H9 (cell line): ENCODE measurements around the gene ELF1. TPM values are rescaled to one million over a fixed set of nuclear protein-coding genes. Genes with fewer than 3 reads are reported as not detected.

Experiments used
- DNase-seq: peaks from one replicate; pipeline ENCODE4 v3.0.0-alpha.2; 2017
- H2AFZ ChIP-seq: one replicate; pipeline ENCODE4 v1.6.1; 2013; ENCODE audit warnings: mild to moderate bottlenecking, low read length, control low read depth, moderate library complexity
- H2AK5ac ChIP-seq: 2 replicates; pipeline ENCODE4 v1.6.1; 2013; ENCODE audit warnings: low read length, control low read depth, mixed read lengths; ENCODE audit not compliant: insufficient read length
- H2BK120ac ChIP-seq: one replicate; pipeline ENCODE4 v1.6.1; 2013; ENCODE audit warnings: low read depth, mild to moderate bottlenecking, low read length, control low read depth, inconsistent platforms; ENCODE audit not compliant: poor library complexity, severe bottlenecking
- H2BK12ac ChIP-seq: 2 replicates; pipeline ENCODE4 v1.6.1; 2013; ENCODE audit warnings: low read length, control low read depth, mixed read lengths, low read depth; ENCODE audit not compliant: insufficient read length
- H2BK15ac ChIP-seq: 2 replicates; pipeline ENCODE4 v1.6.1; 2013; ENCODE audit warnings: low read depth, low read length, control low read depth
- H2BK20ac ChIP-seq: one replicate; pipeline ENCODE4 v1.6.1; 2013; ENCODE audit warnings: low read depth, mild to moderate bottlenecking, low read length, control low read depth, inconsistent platforms; ENCODE audit not compliant: poor library complexity, severe bottlenecking
- H2BK5ac ChIP-seq: 2 replicates; pipeline ENCODE4 v1.6.1; 2013; ENCODE audit warnings: low read length, control low read depth, mixed read lengths; ENCODE audit not compliant: insufficient read length
- H3K14ac ChIP-seq: 2 replicates; pipeline ENCODE4 v1.6.1; 2013; ENCODE audit warnings: low read length, control low read depth; ENCODE audit not compliant: insufficient read depth
- H3K18ac ChIP-seq: 2 replicates; pipeline ENCODE4 v1.6.1; 2013; ENCODE audit warnings: low read depth, mild to moderate bottlenecking, mixed read lengths, low read length, control low read depth; ENCODE audit not compliant: insufficient read length
- H3K23ac ChIP-seq: 2 replicates; pipeline ENCODE4 v1.6.1; 2013; ENCODE audit warnings: low read length, control low read depth, mixed read lengths, low read depth; ENCODE audit not compliant: insufficient read length
- H3K23me2 ChIP-seq: 2 replicates; pipeline ENCODE4 v1.6.1; 2013; ENCODE audit warnings: low read depth, mild to moderate bottlenecking, mixed read lengths, low read length, control low read depth; ENCODE audit not compliant: insufficient read length, poor library complexity, severe bottlenecking
- H3K27ac ChIP-seq: 2 replicates; pipeline ENCODE4 v1.5.1; 2013; ENCODE audit warnings: low read length, control low read depth, mixed read lengths, low read depth; ENCODE audit not compliant: insufficient read length
- H3K27me3 ChIP-seq: 2 replicates; pipeline ENCODE4 v1.6.1; 2013; ENCODE audit warnings: low read length, control low read depth, inconsistent platforms; ENCODE audit not compliant: insufficient read depth
- H3K4ac ChIP-seq: 2 replicates; pipeline ENCODE4 v1.6.1; 2013; ENCODE audit warnings: low read depth, mild to moderate bottlenecking, control low read depth, inconsistent platforms, low read length, moderate library complexity
- H3K4me1 ChIP-seq: 2 replicates; pipeline ENCODE4 v1.6.1; 2013; ENCODE audit warnings: low read length, control low read depth, inconsistent platforms; ENCODE audit not compliant: insufficient read depth
- H3K4me2 ChIP-seq: 2 replicates; pipeline ENCODE4 v1.6.1; 2013; ENCODE audit warnings: low read length, control low read depth, mixed read lengths; ENCODE audit not compliant: insufficient read length, insufficient read depth
- H3K56ac ChIP-seq: 2 replicates; pipeline ENCODE4 v1.6.1; 2013; ENCODE audit warnings: low read depth, mild to moderate bottlenecking, mixed read lengths, low read length, control low read depth; ENCODE audit not compliant: insufficient read length
- H3K79me1 ChIP-seq: 2 replicates; pipeline ENCODE4 v1.6.1; 2013; ENCODE audit warnings: low read depth, mild to moderate bottlenecking, moderate library complexity, low read length, control low read depth, inconsistent platforms; ENCODE audit not compliant: insufficient read depth, poor library complexity, severe bottlenecking
- H3K79me2 ChIP-seq: 2 replicates; pipeline ENCODE4 v1.6.1; 2013; ENCODE audit warnings: low read length, control low read depth, inconsistent platforms; ENCODE audit not compliant: insufficient read depth
- H3K9ac ChIP-seq: 2 replicates; pipeline ENCODE4 v1.6.1; 2013; ENCODE audit warnings: low read length, control low read depth, mixed read lengths; ENCODE audit not compliant: insufficient read length; ENCODE audit errors: extremely low read depth
- H3K9me3 ChIP-seq: one replicate; pipeline ENCODE4 v1.6.1; 2013; ENCODE audit warnings: low read depth, low read length, inconsistent platforms; ENCODE audit not compliant: control insufficient read depth
- H3T11ph ChIP-seq: one replicate; pipeline ENCODE4 v1.6.1; 2013; ENCODE audit warnings: mild to moderate bottlenecking, low read length, control low read depth, inconsistent platforms
- H4K20me1 ChIP-seq: one replicate; pipeline ENCODE4 v1.6.1; 2013; ENCODE audit not compliant: control insufficient read depth, insufficient read length, insufficient read depth
- H4K5ac ChIP-seq: 2 replicates; pipeline ENCODE4 v1.6.1; 2013; ENCODE audit warnings: low read depth, mild to moderate bottlenecking, mixed read lengths, low read length, control low read depth; ENCODE audit not compliant: insufficient read length
- H4K8ac ChIP-seq: replicated peaks from 2 replicates; pipeline ENCODE4 v1.6.1; 2013; ENCODE audit warnings: low read length, control low read depth, mixed read lengths, low read depth; ENCODE audit not compliant: insufficient read length
- H4K91ac ChIP-seq: 2 replicates; pipeline ENCODE4 v1.6.1; 2013; ENCODE audit warnings: low read depth, mild to moderate bottlenecking, moderate library complexity, mixed read lengths, low read length, control low read depth; ENCODE audit not compliant: insufficient read length
- H3K27ac Mint-ChIP-seq, 3 experiments: 2 replicates in 2 of 3; 3 replicates in 1 of 3; pipeline ENCODE4 v1.8.0; 2020 to 2021; ENCODE audit warnings: mixed read lengths in 3 of 3, mild to moderate bottlenecking in 1 of 3, moderate library complexity in 1 of 3
- H3K27me3 Mint-ChIP-seq: 2 replicates; pipeline ENCODE4 v1.8.0; 2021; ENCODE audit warnings: low read depth, mild to moderate bottlenecking, moderate library complexity, mixed read lengths
- H3K36me3 Mint-ChIP-seq, 3 experiments: 2 replicates in 2 of 3; 3 replicates in 1 of 3; pipeline ENCODE4 v1.8.0; 2020 to 2021; ENCODE audit warnings: low read depth in 3 of 3, mixed read lengths in 3 of 3; ENCODE audit not compliant: insufficient read depth in 1 of 3
- H3K4me1 Mint-ChIP-seq, 2 experiments: 2 replicates each; pipeline ENCODE4 v1.8.0; 2020; ENCODE audit warnings: mixed read lengths in 2 of 2
- H3K4me3 Mint-ChIP-seq, 2 experiments: 2 replicates in 1 of 2; 3 replicates in 1 of 2; pipeline ENCODE4 v1.8.0; 2020 to 2021; ENCODE audit warnings: mild to moderate bottlenecking in 2 of 2, mixed read lengths in 2 of 2, moderate library complexity in 1 of 2
- H3K9me3 Mint-ChIP-seq, 2 experiments: 2 replicates in 1 of 2; 3 replicates in 1 of 2; pipeline ENCODE4 v1.8.0; 2020; ENCODE audit warnings: mild to moderate bottlenecking in 2 of 2, mixed read lengths in 2 of 2, moderate library complexity in 1 of 2
- WGBS: extraction: QIAGEN DNeasy Blood & Tissue Kit; methylation state at CpG from one replicate; pipeline ENCODE4 v1.1.7; 2013; ENCODE audit warnings: missing lambda C conversion rate, low lambda C conversion rate, mixed read lengths; ENCODE audit not compliant: insufficient read length; ENCODE audit errors: extremely low coverage; 5-methylcytosine and 5-hydroxymethylcytosine counted together
- total RNA-seq: library from RNA; stranded (reverse); gene quantifications from 2 replicates; pipeline ENCODE4 v1.2.1, GENCODE V29; 2021
- TF ChIP-seq, protein P1 (sequence below): fragments of 200-600 bp; sonication (generic); conservative IDR thresholded peaks from 3 replicates; pipeline ENCODE4 v1.8.0; 2021; ENCODE audit warnings: antibody characterized with exemption, mild to moderate bottlenecking

ELF1 gene
- total RNA-seq, 1 experiment from 2014 or later = 15.5 TPM

DNA sequence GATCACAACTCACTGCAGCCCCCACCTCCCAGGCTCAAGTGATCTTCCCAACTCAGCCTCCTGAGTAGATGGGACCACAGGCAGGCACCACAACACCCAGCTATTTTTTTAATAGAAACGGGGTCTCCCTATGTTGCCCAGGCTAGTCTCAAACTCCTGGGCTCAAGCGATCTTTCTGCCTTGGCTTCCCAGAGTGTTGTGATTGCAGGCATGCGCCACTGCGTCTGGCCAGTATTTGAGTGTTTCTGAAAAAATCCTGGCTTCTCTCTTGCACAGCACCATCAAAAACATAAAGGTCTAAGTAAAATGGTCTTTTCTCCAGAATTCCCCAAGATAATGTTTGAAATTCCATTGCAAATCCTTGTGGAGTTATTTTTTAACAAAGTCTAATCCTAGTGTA lies 47.8 kb downstream of the ELF1 start:
- peak overlapping the region in 1 of 3 experiments; percentile 10; a peak in 1 of 7 replicates for H3K27ac Mint-ChIP-seq

More for the DNA sequence above, 47.8 kb downstream of the ELF1 start:
- Histone ChIP-seq H2AK5ac (no peak overlapping the region), H4K5ac (no peak overlapping the region), H3K56ac (no peak overlapping the region), H3K18ac (no peak overlapping the region), H4K91ac (no peak overlapping the region), H3K27ac (no peak overlapping the region), H4K8ac (no peak overlapping the region), H3K23ac (no peak overlapping the region), H3K9me3 (no peaks in the 10 kb centered on the region), H3K23me2 (no peaks in the 10 kb centered on the region), H3K79me2 (no peaks in the 10 kb centered on the region), H2BK5ac (no peak overlapping the region), H3K27me3 (no peaks in the 10 kb centered on the region), H3K9ac (no peak overlapping the region), H2BK15ac (no peak overlapping the region), H2BK20ac (no peak overlapping the region), H2AFZ (no peak overlapping the region), H4K20me1 (no peaks in the 10 kb centered on the region), H3K79me1 (no peaks in the 10 kb centered on the region), H3K4ac (no peak overlapping the region), H2BK12ac (no peak overlapping the region), H3K4me1 (no peaks in the 10 kb centered on the region), H3T11ph (no peak overlapping the region), H3K4me2 (no peak overlapping the region), H2BK120ac (no peak overlapping the region), H3K14ac (no peak overlapping the region)
- TF ChIP-seq, protein P1, sequence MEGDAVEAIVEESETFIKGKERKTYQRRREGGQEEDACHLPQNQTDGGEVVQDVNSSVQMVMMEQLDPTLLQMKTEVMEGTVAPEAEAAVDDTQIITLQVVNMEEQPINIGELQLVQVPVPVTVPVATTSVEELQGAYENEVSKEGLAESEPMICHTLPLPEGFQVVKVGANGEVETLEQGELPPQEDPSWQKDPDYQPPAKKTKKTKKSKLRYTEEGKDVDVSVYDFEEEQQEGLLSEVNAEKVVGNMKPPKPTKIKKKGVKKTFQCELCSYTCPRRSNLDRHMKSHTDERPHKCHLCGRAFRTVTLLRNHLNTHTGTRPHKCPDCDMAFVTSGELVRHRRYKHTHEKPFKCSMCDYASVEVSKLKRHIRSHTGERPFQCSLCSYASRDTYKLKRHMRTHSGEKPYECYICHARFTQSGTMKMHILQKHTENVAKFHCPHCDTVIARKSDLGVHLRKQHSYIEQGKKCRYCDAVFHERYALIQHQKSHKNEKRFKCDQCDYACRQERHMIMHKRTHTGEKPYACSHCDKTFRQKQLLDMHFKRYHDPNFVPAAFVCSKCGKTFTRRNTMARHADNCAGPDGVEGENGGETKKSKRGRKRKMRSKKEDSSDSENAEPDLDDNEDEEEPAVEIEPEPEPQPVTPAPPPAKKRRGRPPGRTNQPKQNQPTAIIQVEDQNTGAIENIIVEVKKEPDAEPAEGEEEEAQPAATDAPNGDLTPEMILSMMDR = no peak
- Mint-ChIP-seq H3K27me3 (no peaks in the 10 kb centered on the region), H3K4me1 (peaks cover 7% of the 10 kb centered on the region in 2 experiments), H3K36me3 (no peaks in the 10 kb centered on the region), H3K4me3 (no peak overlapping the region), H3K9me3 (no peaks in the 10 kb centered on the region)
- DNase-seq = no peak
- WGBS = no CpG with 5 or more reads among the region's 4 CpGs
